Endothelial cell of umbilical vein (primary cell): ENCODE data around the gene LDLRAD4.

ENCODE experiments used
- CTCF ChIP-seq, 2 donors: IDR thresholded peaks; 1 replicate in 1 of 2; 2 replicates in 1 of 2; pipeline ENCODE4 v1.5.1; 2011; ENCODE audit warnings: low read length in 2 of 2, mild to moderate bottlenecking in 2 of 2, moderate library complexity in 2 of 2, control low read depth in 1 of 2, inconsistent platforms in 1 of 2, low read depth in 1 of 2; ENCODE audit not compliant: insufficient read depth in 1 of 2; ENCODE audit errors: extremely low read depth in 1 of 2
- EZH2 ChIP-seq: IDR thresholded peaks from 2 replicates; pipeline ENCODE4 v1.6.1; 2012; ENCODE audit warnings: borderline replicate concordance, low read depth, mild to moderate bottlenecking, moderate library complexity, low read length, inconsistent platforms; ENCODE audit not compliant: severe bottlenecking
- GATA2 ChIP-seq: IDR thresholded peaks from 2 replicates; pipeline ENCODE4 v1.7.0; 2011; ENCODE audit warnings: low read depth, mild to moderate bottlenecking, moderate library complexity, mixed read lengths, low read length; ENCODE audit not compliant: insufficient read length, insufficient read depth
- JUN ChIP-seq: IDR thresholded peaks from 2 replicates; pipeline ENCODE4 v1.6.1; 2011; ENCODE audit warnings: borderline replicate concordance, low read depth; ENCODE audit not compliant: insufficient read length, insufficient read depth
- POLR2AphosphoS5 ChIP-seq: IDR thresholded peaks from 2 replicates; pipeline ENCODE4 v1.6.1; 2012; ENCODE audit warnings: low read depth, mild to moderate bottlenecking, control low read depth, low read length, moderate library complexity; ENCODE audit not compliant: insufficient read depth

DNA sequence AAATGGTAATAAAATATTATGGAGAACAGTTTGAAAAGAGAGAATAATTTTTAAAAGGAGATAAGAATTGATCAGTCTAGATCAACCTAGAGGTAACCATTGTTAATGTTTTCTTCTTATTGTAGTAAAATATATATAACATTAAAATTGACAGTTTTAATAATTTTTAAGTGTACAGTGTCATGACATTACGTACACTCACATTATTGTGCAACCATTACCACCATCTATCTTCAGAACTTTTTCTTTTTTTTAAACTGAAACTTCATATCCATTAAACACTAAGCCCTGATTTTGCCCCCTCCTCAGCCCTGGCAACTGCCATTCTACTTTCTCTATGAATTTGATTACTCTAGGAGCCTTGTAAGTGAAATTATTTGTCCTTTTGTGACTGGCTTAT lies 121.1 kb downstream of the LDLRAD4 start:
- no peak for TF ChIP-seq CTCF (IDR thresholded peaks at IDR 0.05; ENCODE audit: extremely low read depth in 1 of 2, insufficient read depth in 1 of 2, low read depth in 1 of 2, low read length in 2 of 2)
- TF ChIP-seq GATA2: no peak
- TF ChIP-seq JUN: no peak
- no peak for TF ChIP-seq POLR2AphosphoS5
- TF ChIP-seq EZH2: no peak
